HCT116 (cell line): ENCODE results near the gene MAPK4. TPM values are rescaled to one million over a fixed set of nuclear protein-coding genes. Genes with fewer than 3 reads are reported as not detected.

Source experiments
- ATAC-seq: fragments of 200-7000 bp; cut with Tn5 transposase; 2 replicates; pipeline ENCODE4 v1.9.1; 2020; ENCODE audit warnings: mild to moderate bottlenecking, moderate library complexity
- BruUV-seq: library from RNA; stranded (reverse); fragments of 400-500 nt; replicated peaks from 2 replicates; lab custom pipeline; 2021; lab: Mats Ljungman, UMichigan
- CTCF ChIA-PET: fragments of 300-600 bp; sonication (Branson Sonifier 250); formaldehyde crosslinking; loops from one replicate; lab custom pipeline; 2021; ENCODE audit warnings: antibody characterized with exemption; lab: Charles Lee
- POLR2A ChIA-PET: fragments of 300-600, 350-600 bp; sonication (Branson Sonifier 250); formaldehyde crosslinking; loops from one replicate; lab custom pipeline; 2021; ENCODE audit warnings: antibody characterized with exemption; lab: Charles Lee
- RAD21 ChIA-PET, 2 experiments: fragments of 300-600 bp; sonication (Branson Sonifier 250); formaldehyde crosslinking; loops; one replicate each; lab custom pipeline; 2023; ENCODE audit warnings: low total read pairs in 2 of 2; ENCODE audit not compliant: uncharacterized antibody in 2 of 2, unreplicated experiment in 2 of 2, low non-redundant PET in 1 of 2; lab: Charles Lee
- DNase-seq: peaks from one replicate; pipeline ENCODE4 v3.0.0-alpha.2; 2010; ENCODE audit warnings: low read depth, low spot score
- H2AFZ ChIP-seq: fragments of 200-600 bp; shearing (Covaris generic), sonication (generic); 2 replicates; pipeline ENCODE4 v1.6.1; 2017; ENCODE audit warnings: low read depth, mixed run types, mixed read lengths, antibody characterized with exemption, low read length; ENCODE audit not compliant: poor library complexity, severe bottlenecking
- H3K27ac ChIP-seq: 2 replicates; pipeline ENCODE4 v1.5.1; 2012; ENCODE audit warnings: low read depth, low read length
- H3K27me3 ChIP-seq: fragments of 200-600 bp; sonication (generic); 2 replicates; pipeline ENCODE4 v1.6.1; 2016; ENCODE audit warnings: mixed run types, low read length, mixed read lengths; ENCODE audit not compliant: insufficient read depth
- H3K36me3 ChIP-seq, 2 experiments: fragments of 200-500 bp in 1 of 2; fragments of 200-600 bp in 1 of 2; sonication (Bioruptor generic) in 1 of 2; sonication (generic) in 1 of 2; 2 replicates each; pipeline versions ENCODE4 v1.5.1 to v1.6.1; 2014 to 2016; ENCODE audit warnings: low read length in 2 of 2, inconsistent platforms in 1 of 2, mixed read lengths in 1 of 2, mixed run types in 1 of 2; ENCODE audit not compliant: insufficient read depth in 2 of 2, control insufficient read depth in 1 of 2
- H3K4me1 ChIP-seq, 2 experiments: fragments of 200-600 bp in 1 of 2; sonication (generic) in 1 of 2; 2 replicates each; pipeline versions ENCODE4 v1.5.1 to v1.6.1; 2012 to 2017; ENCODE audit warnings: low read length in 2 of 2, inconsistent platforms in 1 of 2, mild to moderate bottlenecking in 1 of 2, mixed read lengths in 1 of 2, mixed run types in 1 of 2, moderate library complexity in 1 of 2; ENCODE audit not compliant: insufficient read depth in 2 of 2, control insufficient read depth in 1 of 2
- H3K4me2 ChIP-seq: fragments of 200-600 bp; sonication (generic); 2 replicates; pipeline ENCODE4 v1.6.1; 2017; ENCODE audit warnings: mixed run types, low read length, mixed read lengths
- H3K4me3 ChIP-seq, 2 experiments: fragments of 200-600 bp in 1 of 2; sonication (generic) in 1 of 2; replicated peaks in 1 of 2; 2 replicates each; pipeline ENCODE4 v1.5.1; 2011 to 2016; ENCODE audit warnings: low read length in 2 of 2, control low read depth in 1 of 2, low read depth in 1 of 2, mild to moderate bottlenecking in 1 of 2, mixed read lengths in 1 of 2, mixed run types in 1 of 2
- H3K79me2 ChIP-seq: fragments of 200-600 bp; sonication (generic); 2 replicates; pipeline ENCODE4 v1.6.1; 2017; ENCODE audit warnings: mild to moderate bottlenecking, mixed run types, low read length, moderate library complexity, mixed read lengths; ENCODE audit not compliant: insufficient read depth
- H3K9ac ChIP-seq: fragments of 200-600 bp; sonication (generic); 2 replicates; pipeline ENCODE4 v1.6.1; 2016; ENCODE audit warnings: low read length, mixed read lengths
- H3K9me2 ChIP-seq: fragments of 200-600 bp; sonication (generic), shearing (Covaris generic); 2 replicates; pipeline ENCODE4 v1.6.1; 2017; ENCODE audit warnings: mixed run types, mild to moderate bottlenecking, moderate library complexity; ENCODE audit not compliant: insufficient read depth
- H3K9me3 ChIP-seq, 2 experiments: fragments of 200-500 bp in 1 of 2; fragments of 200-600 bp in 1 of 2; sonication (Bioruptor generic) in 1 of 2; sonication (generic) in 1 of 2; 2 replicates each; pipeline ENCODE4 v1.6.1; 2014 to 2017; ENCODE audit warnings: low read length in 2 of 2, mixed read lengths in 2 of 2, inconsistent platforms in 1 of 2, low read depth in 1 of 2, mild to moderate bottlenecking in 1 of 2, mixed run types in 1 of 2, moderate library complexity in 1 of 2; ENCODE audit not compliant: control insufficient read depth in 1 of 2, insufficient read depth in 1 of 2
- H4K20me1 ChIP-seq: fragments of 200-600 bp; sonication (generic), shearing (Covaris generic); 2 replicates; pipeline ENCODE4 v1.6.1; 2017; ENCODE audit warnings: mixed run types, mild to moderate bottlenecking, moderate library complexity; ENCODE audit not compliant: insufficient read depth
- ATF3 ChIP-seq: IDR thresholded peaks from 2 replicates; pipeline ENCODE4 v1.6.1; 2012
- CBX3 ChIP-seq: IDR thresholded peaks from 2 replicates; pipeline ENCODE4 v1.6.1; 2012; ENCODE audit warnings: low read depth
- EZH2 ChIP-seq: fragments of 200-600 bp; sonication (generic); IDR thresholded peaks from 2 replicates; pipeline ENCODE4 v1.6.1; 2017; ENCODE audit warnings: antibody characterized with exemption, mixed run types
- REST ChIP-seq: IDR thresholded peaks from 2 replicates; pipeline ENCODE4 v1.6.1; 2012; ENCODE audit warnings: low read depth
- SIN3A ChIP-seq: IDR thresholded peaks from 2 replicates; pipeline ENCODE4 v1.6.1; 2012; ENCODE audit warnings: low read depth
- SP1 ChIP-seq: IDR thresholded peaks from 2 replicates; pipeline ENCODE4 v1.6.1; 2012; ENCODE audit warnings: low read depth
- SRF ChIP-seq: IDR thresholded peaks from 2 replicates; pipeline ENCODE4 v1.6.1; 2012; ENCODE audit warnings: low read depth
- intact Hi-C: fragments of 100-400 bp; cut with micrococcal nuclease; formaldehyde crosslinking; loops from 2 replicates; pipeline ENCODE4 v1.10.0; 2022
- total RNA-seq: library from RNA; stranded (reverse); gene quantifications from one replicate; pipeline ENCODE4 v1.2.1, GENCODE V29; 2021; ENCODE audit not compliant: unreplicated experiment
- TF ChIP-seq, protein P1 (sequence below), 3 experiments: fragments of 200-600 bp in 1 of 3; sonication (generic) in 1 of 3; IDR thresholded peaks in 2 of 3; conservative IDR thresholded peaks in 1 of 3; 2 replicates each; pipeline ENCODE4 v1.5.1; 2012 to 2017; ENCODE audit warnings: low read depth in 2 of 3, low read length in 2 of 3, antibody characterized with exemption in 1 of 3, borderline replicate concordance in 1 of 3, control low read depth in 1 of 3, mild to moderate bottlenecking in 1 of 3, mixed read lengths in 1 of 3, mixed run types in 1 of 3, moderate library complexity in 1 of 3; ENCODE audit not compliant: insufficient read depth in 1 of 3
- TF ChIP-seq, protein P2 (sequence below): IDR thresholded peaks from 2 replicates; pipeline ENCODE4 v1.6.1; 2011; ENCODE audit warnings: mild to moderate bottlenecking, low read length, moderate library complexity; ENCODE audit not compliant: insufficient replicate concordance; ENCODE audit errors: extremely low read depth

The MAPK4 gene
- total RNA-seq, 1 experiment from 2014 or later: 0.89 TPM

DNA sequence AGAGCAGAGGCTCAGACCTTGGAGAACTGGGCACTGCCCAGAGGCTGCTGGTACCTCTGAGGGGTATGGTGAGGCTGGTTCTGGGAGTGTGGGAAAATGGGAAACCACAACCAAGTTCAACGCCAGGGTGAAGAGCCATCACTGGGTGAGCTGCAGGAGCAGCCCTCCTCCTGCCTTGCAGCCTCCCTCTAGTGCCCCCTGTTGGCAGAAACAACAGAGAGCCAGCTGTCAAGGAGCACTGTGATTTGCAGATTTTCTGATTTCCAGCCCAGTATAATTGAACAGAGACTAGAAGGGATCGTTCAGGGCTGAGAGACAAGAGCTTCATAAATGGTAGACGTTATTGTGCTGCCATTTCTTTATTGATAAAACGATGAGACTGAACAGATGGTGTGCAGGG, 50.5 kb downstream of the MAPK4 start:
- intact Hi-C loops: no loop called here
- H2AFZ ChIP-seq: no peak overlapping the region
- no peaks in the 10 kb centered on the region for H3K27me3 ChIP-seq
- ChIA-PET CTCF (no interaction called here), RAD21 (no interaction called here), POLR2A (no interaction called here)
- no peaks in the 10 kb centered on the region for H3K4me1 ChIP-seq
- H3K79me2 ChIP-seq: no peaks in the 10 kb centered on the region
- no peak overlapping the region for H3K9ac ChIP-seq
- TF ChIP-seq SIN3A (no peak), SP1 (no peak)
- TF ChIP-seq, protein P1, sequence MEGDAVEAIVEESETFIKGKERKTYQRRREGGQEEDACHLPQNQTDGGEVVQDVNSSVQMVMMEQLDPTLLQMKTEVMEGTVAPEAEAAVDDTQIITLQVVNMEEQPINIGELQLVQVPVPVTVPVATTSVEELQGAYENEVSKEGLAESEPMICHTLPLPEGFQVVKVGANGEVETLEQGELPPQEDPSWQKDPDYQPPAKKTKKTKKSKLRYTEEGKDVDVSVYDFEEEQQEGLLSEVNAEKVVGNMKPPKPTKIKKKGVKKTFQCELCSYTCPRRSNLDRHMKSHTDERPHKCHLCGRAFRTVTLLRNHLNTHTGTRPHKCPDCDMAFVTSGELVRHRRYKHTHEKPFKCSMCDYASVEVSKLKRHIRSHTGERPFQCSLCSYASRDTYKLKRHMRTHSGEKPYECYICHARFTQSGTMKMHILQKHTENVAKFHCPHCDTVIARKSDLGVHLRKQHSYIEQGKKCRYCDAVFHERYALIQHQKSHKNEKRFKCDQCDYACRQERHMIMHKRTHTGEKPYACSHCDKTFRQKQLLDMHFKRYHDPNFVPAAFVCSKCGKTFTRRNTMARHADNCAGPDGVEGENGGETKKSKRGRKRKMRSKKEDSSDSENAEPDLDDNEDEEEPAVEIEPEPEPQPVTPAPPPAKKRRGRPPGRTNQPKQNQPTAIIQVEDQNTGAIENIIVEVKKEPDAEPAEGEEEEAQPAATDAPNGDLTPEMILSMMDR (IDR thresholded peaks at IDR 0.05 in 2 of 3, conservative IDR thresholded peaks at IDR 0.05 in 1 of 3; ENCODE audit: borderline replicate concordance in 1 of 3, insufficient read depth in 1 of 3, low read depth in 2 of 3, low read length in 2 of 3): peak in 2 of 3 experiments; percentile 40 to 64; a peak in 3 of 6 replicates
- H3K9me2 ChIP-seq: no peaks in the 10 kb centered on the region
- no peaks in the 10 kb centered on the region for H3K9me3 ChIP-seq
- no peak overlapping the region for H3K27ac ChIP-seq
- H4K20me1 ChIP-seq: no peaks in the 10 kb centered on the region
- no peak overlapping the region for H3K4me2 ChIP-seq
- ATAC-seq: peak; percentile 72
- no peaks in the 10 kb centered on the region for H3K36me3 ChIP-seq
- H3K4me3 ChIP-seq: no peak overlapping the region
- no peak for DNase-seq
- BruUV-seq: no TSS peak

- DNase-seq (no peak), ATAC-seq (no peak)
- H3K27me3 ChIP-seq: no peaks in the 10 kb centered on the region
- no TSS peak for BruUV-seq
- no peak overlapping the region for H3K4me2 ChIP-seq
- H3K9me3 ChIP-seq: no peaks in the 10 kb centered on the region
- no peak overlapping the region for H2AFZ ChIP-seq
- no peaks in the 10 kb centered on the region for H3K36me3 ChIP-seq
- intact Hi-C loops: no loop called here
- H3K9me2 ChIP-seq: no peaks in the 10 kb centered on the region
- H3K27ac ChIP-seq: no peak overlapping the region
- H3K79me2 ChIP-seq: no peaks in the 10 kb centered on the region
- H4K20me1 ChIP-seq: no peaks in the 10 kb centered on the region
- ChIA-PET RAD21 (no interaction called here), POLR2A (no interaction called here), CTCF (no interaction called here)
- H3K4me1 ChIP-seq: no peaks in the 10 kb centered on the region
- no peak overlapping the region for H3K9ac ChIP-seq
- no peak overlapping the region for H3K4me3 ChIP-seq
- TF ChIP-seq CBX3 (no peak), SRF (no peak), REST (no peak), EZH2 (no peak), SIN3A (no peak), ATF3 (no peak)
- TF ChIP-seq, protein P2, sequence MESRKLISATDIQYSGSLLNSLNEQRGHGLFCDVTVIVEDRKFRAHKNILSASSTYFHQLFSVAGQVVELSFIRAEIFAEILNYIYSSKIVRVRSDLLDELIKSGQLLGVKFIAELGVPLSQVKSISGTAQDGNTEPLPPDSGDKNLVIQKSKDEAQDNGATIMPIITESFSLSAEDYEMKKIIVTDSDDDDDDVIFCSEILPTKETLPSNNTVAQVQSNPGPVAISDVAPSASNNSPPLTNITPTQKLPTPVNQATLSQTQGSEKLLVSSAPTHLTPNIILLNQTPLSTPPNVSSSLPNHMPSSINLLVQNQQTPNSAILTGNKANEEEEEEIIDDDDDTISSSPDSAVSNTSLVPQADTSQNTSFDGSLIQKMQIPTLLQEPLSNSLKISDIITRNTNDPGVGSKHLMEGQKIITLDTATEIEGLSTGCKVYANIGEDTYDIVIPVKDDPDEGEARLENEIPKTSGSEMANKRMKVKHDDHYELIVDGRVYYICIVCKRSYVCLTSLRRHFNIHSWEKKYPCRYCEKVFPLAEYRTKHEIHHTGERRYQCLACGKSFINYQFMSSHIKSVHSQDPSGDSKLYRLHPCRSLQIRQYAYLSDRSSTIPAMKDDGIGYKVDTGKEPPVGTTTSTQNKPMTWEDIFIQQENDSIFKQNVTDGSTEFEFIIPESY: no peak
These were observed 51.6 kb downstream of the MAPK4 start for GRCh38 chr18:50611529-50611941.
